ENCODE data around the gene XDH. TPM values are rescaled to one million over a fixed set of nuclear protein-coding genes. Genes with fewer than 3 reads are reported as not detected.

Gene XDH
- total and polyA plus RNA-seq, 9 donors, result 0.12 to 0.13 TPM; not detected in 7

GRCh38 chr2:31347319-31347718 lies 67.2 kb downstream of the XDH start:
- intact Hi-C loops (cut with DNase I), result no loop called here

GRCh38 chr2:31344447-31344846 lies 70.1 kb downstream of the XDH start:
- no peaks in the 10 kb centered on the region for H3K9me3 ChIP-seq
- intact Hi-C loops (cut with DNase I), result no loop called here
- no peaks in the 10 kb centered on the region for H3K36me3 ChIP-seq
- TF ChIP-seq EP300 (IDR thresholded peaks at IDR 0.05) (no peak), POLR2A (IDR thresholded peaks at IDR 0.05) (no peak), CTCF (IDR thresholded peaks at IDR 0.05) (no peak)
- H3K27me3 ChIP-seq, result no peaks in the 10 kb centered on the region
- no peak overlapping the region for H3K4me3 ChIP-seq
- no peaks in the 10 kb centered on the region for H3K4me1 ChIP-seq (ENCODE audit: insufficient read depth)
- H3K27ac ChIP-seq, result no peak overlapping the region
- DNase-seq, result no peak
- 77 to 89% (median 84%) methylated on average over 4 of the region's 4 CpGs for WGBS, 3 donors

More at GRCh38 chr2:31347319-31347718, 67.2 kb downstream of the XDH start:
- Histone ChIP-seq H3K36me3 (no peaks in the 10 kb centered on the region), H3K27me3 (no peaks in the 10 kb centered on the region), H3K9me3 (no peaks in the 10 kb centered on the region), H3K27ac (no peak overlapping the region), H3K4me1 (ENCODE audit: insufficient read depth) (no peaks in the 10 kb centered on the region), H3K4me3 (no peak overlapping the region)
- no peak for DNase-seq
- TF ChIP-seq CTCF (IDR thresholded peaks at IDR 0.05) (no peak), EP300 (IDR thresholded peaks at IDR 0.05) (no peak), POLR2A (IDR thresholded peaks at IDR 0.05) (no peak)
- 58 to 66% (median 65%) methylated on average over 6 of the region's 6 CpGs for WGBS, 3 donors

- 76 to 83% (median 76%) methylated on average over 6 of the region's 6 CpGs for WGBS, 3 donors
- Histone ChIP-seq H3K27me3 (no peaks in the 10 kb centered on the region), H3K4me1 (ENCODE audit: insufficient read depth) (no peaks in the 10 kb centered on the region), H3K4me3 (no peak overlapping the region), H3K36me3 (no peaks in the 10 kb centered on the region), H3K27ac (no peak overlapping the region), H3K9me3 (no peaks in the 10 kb centered on the region)
- no peak for DNase-seq
- no peak for TF ChIP-seq EP300 (IDR thresholded peaks at IDR 0.05)
- no peak for TF ChIP-seq POLR2A (IDR thresholded peaks at IDR 0.05)
- intact Hi-C loops (cut with DNase I), result no loop called here
Measured at GRCh38 chr2:31341351-31341750, 73.2 kb downstream of the XDH start.

GRCh38 chr2:31339696-31340095 lies 74.8 kb downstream of the XDH start:
- no peak overlapping the region for H3K4me3 ChIP-seq
- no peak overlapping the region for H3K27ac ChIP-seq
- intact Hi-C loops (cut with DNase I), result loop anchor here in 2 of 4 donors (10.0 kb wide), 3 partner anchors 105 to 625 kb away; partner anchors contain the start of gene EHD3 (in 1 of the 2)
- no peak for DNase-seq
- H3K9me3 ChIP-seq, result no peaks in the 10 kb centered on the region
- H3K27me3 ChIP-seq, result no peaks in the 10 kb centered on the region
- no peaks in the 10 kb centered on the region for H3K4me1 ChIP-seq (ENCODE audit: insufficient read depth)
- H3K36me3 ChIP-seq, result no peaks in the 10 kb centered on the region
- WGBS, 3 donors, result 88 to 92% (median 89%) methylated on average over 9 of the region's 9 CpGs
- TF ChIP-seq POLR2A (IDR thresholded peaks at IDR 0.05), result no peak
- no peak for TF ChIP-seq CTCF (IDR thresholded peaks at IDR 0.05)
- TF ChIP-seq EP300 (IDR thresholded peaks at IDR 0.05), result no peak

- intact Hi-C loops (cut with DNase I), result loop anchor here in 2 of 4 donors (10.0 kb wide), 3 partner anchors 103 to 623 kb away; partner anchors contain the start of gene EHD3 (in 1 of the 2)
Measured at GRCh38 chr2:31337860-31338259, 76.7 kb downstream of the XDH start.

More at GRCh38 chr2:31337860-31338259, 76.7 kb downstream of the XDH start:
- no peak overlapping the region for H3K4me3 ChIP-seq
- no peak overlapping the region for H3K27ac ChIP-seq
- no peaks in the 10 kb centered on the region for H3K27me3 ChIP-seq
- no peaks in the 10 kb centered on the region for H3K9me3 ChIP-seq
- no peak for DNase-seq
- TF ChIP-seq POLR2A (IDR thresholded peaks at IDR 0.05) (no peak), CTCF (IDR thresholded peaks at IDR 0.05) (no peak), EP300 (IDR thresholded peaks at IDR 0.05) (no peak)
- no peaks in the 10 kb centered on the region for H3K4me1 ChIP-seq (ENCODE audit: insufficient read depth)
- WGBS, 3 donors, result 72 to 79% (median 75%) methylated on average over 6 of the region's 6 CpGs
- no peaks in the 10 kb centered on the region for H3K36me3 ChIP-seq

All from ovary (tissue), 9 donors.